Cortex of kidney (tissue), 1 donor: ENCODE results near the gene ICAM1.

Experiments
- DNase-seq: peaks from one replicate; lab custom pipeline; 2025; lab: John Stamatoyannopoulos, UW

The ICAM1 gene

GRCh38 chr19:10321417-10321797, 50.5 kb downstream of the ICAM1 start:
- no peak for DNase-seq

GRCh38 chr19:10321874-10322835, 51.2 kb downstream of the ICAM1 start:
- no peak for DNase-seq

DNA sequence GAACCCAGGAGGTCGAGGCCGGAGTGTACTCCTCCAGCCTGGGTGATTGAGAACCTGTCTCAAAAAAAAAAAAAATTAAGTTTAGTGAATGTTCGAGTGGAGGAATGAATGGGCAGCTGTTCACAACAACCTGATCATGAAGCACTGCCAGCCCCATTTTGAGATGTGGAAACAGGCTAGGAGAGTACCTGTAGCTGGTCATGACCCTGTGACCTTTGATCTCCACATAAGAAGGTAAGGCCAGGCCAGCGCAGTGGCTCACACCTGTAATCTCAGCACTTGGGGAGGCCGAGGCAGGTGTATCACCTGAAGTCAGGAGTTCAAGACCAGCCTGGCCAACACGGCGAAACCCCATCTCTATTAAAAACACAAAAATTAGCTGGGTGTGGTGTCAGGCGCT, 54.8 kb downstream of the ICAM1 start:
- no peak for DNase-seq

- no peak for DNase-seq
These were observed 56.9 kb downstream of the ICAM1 start for GRCh38 chr19:10327793-10328192.

- no peak for DNase-seq
These were observed 57.9 kb downstream of the ICAM1 start for GRCh38 chr19:10328558-10329429.

DNA sequence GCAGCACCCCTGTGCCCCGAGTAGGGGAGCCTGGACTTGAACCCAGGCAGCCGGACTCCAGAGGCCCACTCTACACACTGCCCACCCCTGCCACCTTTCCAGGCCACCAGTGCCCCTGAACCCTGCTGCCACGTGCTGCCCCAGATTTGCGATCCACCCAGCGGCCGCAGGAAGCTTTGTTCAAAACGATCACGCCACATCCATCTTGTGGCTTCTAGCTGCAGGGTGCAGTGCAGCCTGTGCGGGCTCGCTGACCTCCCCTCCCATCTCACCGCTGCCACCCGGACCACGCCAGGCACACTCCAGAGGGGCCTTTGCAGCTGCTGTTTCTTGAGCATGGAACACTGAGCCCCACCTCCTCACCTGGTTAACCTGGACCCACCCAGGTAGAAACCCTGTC, 58.6 kb downstream of the ICAM1 start:
- DNase-seq: no peak

- DNase-seq: no peak
These were observed 61.4 kb downstream of the ICAM1 start for GRCh38 chr19:10332158-10332964.

GRCh38 chr19:10332965-10333757, 62.2 kb downstream of the ICAM1 start, which contains the start of gene RAVER1:
RAVER1 (minus strand) TSS chr19:10333529; CDS start chr19:10333507, 22 bp downstream.
- DNase-seq: peak; percentile 56

DNA sequence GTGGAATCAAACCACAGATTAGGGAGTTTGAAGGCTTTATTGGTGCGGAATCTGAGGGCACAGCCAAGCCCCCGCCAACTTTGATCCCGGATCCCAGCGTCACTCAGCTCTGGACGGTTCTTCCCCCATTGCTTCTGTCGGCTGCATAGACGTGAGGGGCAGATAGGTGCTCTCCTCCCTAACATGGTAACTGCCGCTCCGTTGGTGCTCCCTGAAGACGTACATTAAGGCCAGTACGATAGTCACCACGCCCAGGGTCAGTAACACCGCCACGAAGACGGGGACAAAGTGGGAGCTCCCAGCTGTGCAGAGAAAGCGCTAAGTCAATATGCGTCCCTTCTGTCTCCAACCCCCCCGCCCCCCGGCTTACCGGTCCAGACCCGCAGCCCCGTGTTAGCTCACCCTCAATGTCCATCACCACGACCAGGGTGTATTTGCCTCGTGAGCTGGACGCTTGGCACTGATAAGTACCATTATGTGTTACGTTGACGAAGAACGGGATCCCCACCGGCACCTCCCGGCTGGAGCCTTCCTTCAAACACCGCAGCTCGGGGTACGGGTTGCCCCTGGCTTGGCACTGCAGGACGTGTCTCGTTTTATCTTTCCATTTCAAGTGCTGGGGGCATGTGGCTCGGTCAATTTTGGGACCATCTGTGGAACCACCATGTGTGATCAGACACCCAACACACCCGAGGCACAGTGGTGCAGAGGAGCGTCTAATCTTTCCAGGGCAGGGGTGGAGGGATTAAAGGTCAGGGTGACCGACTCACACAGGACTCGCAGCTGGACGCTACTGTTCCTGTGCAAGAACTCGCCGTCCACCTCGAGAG, 63.1 kb downstream of the ICAM1 start:
- DNase-seq: no peak

DNA sequence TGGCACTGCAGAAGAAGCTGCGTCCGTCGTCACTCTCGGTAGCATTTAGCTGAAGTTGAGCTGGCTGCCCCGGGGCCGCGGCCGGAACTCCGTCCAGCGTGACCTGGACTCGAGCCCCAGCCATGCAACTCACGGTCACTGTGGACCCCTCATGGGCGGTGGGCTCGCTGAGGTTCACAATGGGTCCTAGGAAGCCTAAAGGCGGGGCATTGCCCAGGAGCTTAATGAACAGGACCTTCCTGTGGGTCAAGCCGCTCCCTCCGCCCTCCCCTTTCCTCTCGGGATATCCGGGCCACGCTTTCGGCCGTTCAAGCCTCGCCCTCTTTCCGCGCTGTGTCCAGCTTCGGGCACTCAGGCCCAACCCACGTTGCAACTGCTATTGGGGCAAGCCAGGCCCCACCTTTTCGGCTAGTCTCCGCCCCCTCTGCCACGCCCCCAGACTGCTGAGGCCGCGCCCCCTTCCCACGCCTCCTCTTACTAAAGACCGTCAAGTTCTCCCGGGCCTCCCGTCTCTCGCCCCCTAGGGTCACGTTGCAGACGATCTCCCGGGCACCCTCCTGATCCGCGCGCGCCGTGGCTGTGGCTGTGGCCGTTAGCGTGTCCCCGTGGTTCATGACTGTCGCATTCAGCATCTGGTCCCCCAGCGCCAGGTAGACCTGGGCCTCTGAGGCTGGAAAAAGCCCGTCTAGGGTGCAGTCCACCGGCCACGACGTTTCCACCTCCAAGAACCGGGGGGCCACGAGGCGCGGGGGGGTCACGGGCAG, 63.9 kb downstream of the ICAM1 start:
- DNase-seq: peak; percentile 29

DNA sequence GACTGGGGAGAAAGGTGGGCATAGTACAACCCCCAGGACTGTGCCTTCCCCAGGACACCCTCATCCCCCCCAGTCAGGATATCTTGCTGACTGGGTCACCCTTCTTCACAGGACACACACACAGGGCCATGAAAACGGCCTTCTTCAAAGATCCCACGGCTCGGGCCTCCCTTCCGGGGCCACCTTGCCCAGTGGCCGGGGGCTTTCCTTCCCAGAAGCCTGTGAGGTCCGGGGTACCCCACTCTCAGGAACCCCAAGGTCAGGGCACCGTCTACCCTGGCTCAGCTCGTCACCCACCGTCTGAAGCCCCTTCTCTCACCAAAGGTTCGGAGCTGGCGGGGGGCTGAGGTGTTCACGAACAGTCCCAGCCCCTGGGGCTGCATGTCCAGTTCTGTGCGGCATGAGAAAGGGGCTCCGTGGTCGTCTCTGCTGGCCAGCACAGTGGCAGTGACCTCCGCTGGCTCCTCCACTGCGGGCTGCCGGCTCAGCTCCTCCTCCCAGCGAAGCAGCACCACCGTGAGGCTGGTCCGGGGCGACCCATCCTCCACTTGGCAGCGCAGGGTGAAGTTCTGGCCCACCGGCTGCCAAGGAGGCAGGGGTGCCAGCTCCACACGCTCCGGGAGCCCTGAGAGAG, 64.5 kb downstream of the ICAM1 start:
- DNase-seq: no peak
